HEK293 (cell line): ENCODE measurements around the gene GAA.

Experiments used
- MYNN ChIP-seq: fragments of 450-650 bp; formaldehyde crosslinking; IDR thresholded peaks from 2 replicates; pipeline ENCODE4 v1.5.1; 2016; ENCODE audit warnings: missing biosample characterization, missing genetic modification characterization, borderline replicate concordance
- OSR2 ChIP-seq: fragments of 450-650 bp; formaldehyde crosslinking; IDR thresholded peaks from 2 replicates; pipeline ENCODE4 v1.5.1; 2016; ENCODE audit warnings: missing biosample characterization, missing genetic modification characterization
- SP2 ChIP-seq: fragments of 450-650 bp; formaldehyde crosslinking; IDR thresholded peaks from 2 replicates; pipeline ENCODE4 v1.5.1; 2016; ENCODE audit warnings: missing biosample characterization, missing genetic modification characterization
- TF ChIP-seq, protein P1 (sequence below): fragments of 450-650 bp; formaldehyde crosslinking; IDR thresholded peaks from 2 replicates; pipeline ENCODE4 v1.5.1; 2016; ENCODE audit warnings: missing biosample characterization, missing genetic modification characterization
- TF ChIP-seq, protein P2 (sequence below): fragments of 450-650 bp; formaldehyde crosslinking; IDR thresholded peaks from 2 replicates; pipeline ENCODE4 v1.5.1; 2016; ENCODE audit warnings: missing biosample characterization, missing genetic modification characterization
- TF ChIP-seq, protein P3 (sequence below): fragments of 450-650 bp; formaldehyde crosslinking; IDR thresholded peaks from 2 replicates; pipeline ENCODE4 v1.5.1; 2017; ENCODE audit warnings: missing biosample characterization, missing genetic modification characterization

DNA sequence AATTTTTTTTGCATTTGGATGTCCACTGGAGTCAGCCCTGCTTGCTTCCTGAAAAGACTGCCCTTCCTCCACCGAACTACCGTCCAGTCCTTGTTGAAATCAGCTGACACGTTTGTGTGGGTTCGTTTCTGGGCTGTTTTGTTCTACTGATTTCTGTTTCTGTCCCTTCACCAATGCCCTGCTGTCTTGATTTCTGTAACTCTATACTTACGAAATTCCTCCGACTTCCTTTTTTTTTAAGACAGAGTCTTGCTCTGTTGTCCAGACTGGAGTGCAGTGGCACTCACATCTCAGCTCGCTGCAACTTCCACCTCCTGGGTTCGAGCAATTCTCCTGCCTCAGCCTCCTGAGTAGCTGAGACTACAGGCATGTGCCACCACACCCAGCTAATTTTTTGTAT lies 8.4 kb upstream of the GAA start:
- TF ChIP-seq, protein P1, sequence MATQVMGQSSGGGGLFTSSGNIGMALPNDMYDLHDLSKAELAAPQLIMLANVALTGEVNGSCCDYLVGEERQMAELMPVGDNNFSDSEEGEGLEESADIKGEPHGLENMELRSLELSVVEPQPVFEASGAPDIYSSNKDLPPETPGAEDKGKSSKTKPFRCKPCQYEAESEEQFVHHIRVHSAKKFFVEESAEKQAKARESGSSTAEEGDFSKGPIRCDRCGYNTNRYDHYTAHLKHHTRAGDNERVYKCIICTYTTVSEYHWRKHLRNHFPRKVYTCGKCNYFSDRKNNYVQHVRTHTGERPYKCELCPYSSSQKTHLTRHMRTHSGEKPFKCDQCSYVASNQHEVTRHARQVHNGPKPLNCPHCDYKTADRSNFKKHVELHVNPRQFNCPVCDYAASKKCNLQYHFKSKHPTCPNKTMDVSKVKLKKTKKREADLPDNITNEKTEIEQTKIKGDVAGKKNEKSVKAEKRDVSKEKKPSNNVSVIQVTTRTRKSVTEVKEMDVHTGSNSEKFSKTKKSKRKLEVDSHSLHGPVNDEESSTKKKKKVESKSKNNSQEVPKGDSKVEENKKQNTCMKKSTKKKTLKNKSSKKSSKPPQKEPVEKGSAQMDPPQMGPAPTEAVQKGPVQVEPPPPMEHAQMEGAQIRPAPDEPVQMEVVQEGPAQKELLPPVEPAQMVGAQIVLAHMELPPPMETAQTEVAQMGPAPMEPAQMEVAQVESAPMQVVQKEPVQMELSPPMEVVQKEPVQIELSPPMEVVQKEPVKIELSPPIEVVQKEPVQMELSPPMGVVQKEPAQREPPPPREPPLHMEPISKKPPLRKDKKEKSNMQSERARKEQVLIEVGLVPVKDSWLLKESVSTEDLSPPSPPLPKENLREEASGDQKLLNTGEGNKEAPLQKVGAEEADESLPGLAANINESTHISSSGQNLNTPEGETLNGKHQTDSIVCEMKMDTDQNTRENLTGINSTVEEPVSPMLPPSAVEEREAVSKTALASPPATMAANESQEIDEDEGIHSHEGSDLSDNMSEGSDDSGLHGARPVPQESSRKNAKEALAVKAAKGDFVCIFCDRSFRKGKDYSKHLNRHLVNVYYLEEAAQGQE (tag by site-specific recombination) = no peak
- TF ChIP-seq, protein P2, sequence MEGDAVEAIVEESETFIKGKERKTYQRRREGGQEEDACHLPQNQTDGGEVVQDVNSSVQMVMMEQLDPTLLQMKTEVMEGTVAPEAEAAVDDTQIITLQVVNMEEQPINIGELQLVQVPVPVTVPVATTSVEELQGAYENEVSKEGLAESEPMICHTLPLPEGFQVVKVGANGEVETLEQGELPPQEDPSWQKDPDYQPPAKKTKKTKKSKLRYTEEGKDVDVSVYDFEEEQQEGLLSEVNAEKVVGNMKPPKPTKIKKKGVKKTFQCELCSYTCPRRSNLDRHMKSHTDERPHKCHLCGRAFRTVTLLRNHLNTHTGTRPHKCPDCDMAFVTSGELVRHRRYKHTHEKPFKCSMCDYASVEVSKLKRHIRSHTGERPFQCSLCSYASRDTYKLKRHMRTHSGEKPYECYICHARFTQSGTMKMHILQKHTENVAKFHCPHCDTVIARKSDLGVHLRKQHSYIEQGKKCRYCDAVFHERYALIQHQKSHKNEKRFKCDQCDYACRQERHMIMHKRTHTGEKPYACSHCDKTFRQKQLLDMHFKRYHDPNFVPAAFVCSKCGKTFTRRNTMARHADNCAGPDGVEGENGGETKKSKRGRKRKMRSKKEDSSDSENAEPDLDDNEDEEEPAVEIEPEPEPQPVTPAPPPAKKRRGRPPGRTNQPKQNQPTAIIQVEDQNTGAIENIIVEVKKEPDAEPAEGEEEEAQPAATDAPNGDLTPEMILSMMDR = no peak
- TF ChIP-seq OSR2 (tag by site-specific recombination) (no peak), MYNN (tag by site-specific recombination) (no peak), SP2 (no peak)
- TF ChIP-seq, protein P3, sequence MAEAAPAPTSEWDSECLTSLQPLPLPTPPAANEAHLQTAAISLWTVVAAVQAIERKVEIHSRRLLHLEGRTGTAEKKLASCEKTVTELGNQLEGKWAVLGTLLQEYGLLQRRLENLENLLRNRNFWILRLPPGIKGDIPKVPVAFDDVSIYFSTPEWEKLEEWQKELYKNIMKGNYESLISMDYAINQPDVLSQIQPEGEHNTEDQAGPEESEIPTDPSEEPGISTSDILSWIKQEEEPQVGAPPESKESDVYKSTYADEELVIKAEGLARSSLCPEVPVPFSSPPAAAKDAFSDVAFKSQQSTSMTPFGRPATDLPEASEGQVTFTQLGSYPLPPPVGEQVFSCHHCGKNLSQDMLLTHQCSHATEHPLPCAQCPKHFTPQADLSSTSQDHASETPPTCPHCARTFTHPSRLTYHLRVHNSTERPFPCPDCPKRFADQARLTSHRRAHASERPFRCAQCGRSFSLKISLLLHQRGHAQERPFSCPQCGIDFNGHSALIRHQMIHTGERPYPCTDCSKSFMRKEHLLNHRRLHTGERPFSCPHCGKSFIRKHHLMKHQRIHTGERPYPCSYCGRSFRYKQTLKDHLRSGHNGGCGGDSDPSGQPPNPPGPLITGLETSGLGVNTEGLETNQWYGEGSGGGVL (tag by site-specific recombination) = no peak
